ENCODE results near the gene DOCK3.

DNA sequence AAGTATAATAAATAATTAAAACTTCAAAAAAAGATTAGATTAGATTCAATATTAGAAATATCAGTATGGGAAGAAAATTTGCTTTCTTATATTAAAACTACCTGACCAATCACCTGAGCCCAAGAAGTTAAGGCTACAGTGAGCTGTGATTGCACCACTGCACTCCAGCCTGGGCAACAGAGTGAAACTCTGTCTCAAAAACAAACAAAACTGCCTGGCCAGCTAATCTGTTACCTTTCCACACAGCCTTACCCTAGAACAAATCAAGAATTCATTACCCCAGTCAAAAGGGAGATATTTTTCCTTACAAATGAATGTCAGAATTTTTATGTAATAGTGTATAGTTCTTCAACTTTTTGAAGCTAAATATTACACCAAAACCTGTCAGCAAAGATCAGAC, 593.4 kb downstream of the DOCK3 start:
- TF ChIP-seq YY1 (IDR thresholded peaks at IDR 0.05) (no peak), TAF1 (conservative IDR thresholded peaks at IDR 0.05) (no peak), HNF4G (IDR thresholded peaks at IDR 0.05) (no peak), JUND (IDR thresholded peaks at IDR 0.05) (no peak), RAD21 (IDR thresholded peaks at IDR 0.05) (no peak), GABPA (IDR thresholded peaks at IDR 0.05 in 1 of 2, conservative IDR thresholded peaks at IDR 0.05 in 1 of 2) (no peak), RXRA (IDR thresholded peaks at IDR 0.05) (no peak), SP1 (IDR thresholded peaks at IDR 0.05) (no peak), EGR1 (IDR thresholded peaks at IDR 0.05; ENCODE audit: low read depth in 2 of 2) (no peak)
- TF ChIP-seq, protein P1, sequence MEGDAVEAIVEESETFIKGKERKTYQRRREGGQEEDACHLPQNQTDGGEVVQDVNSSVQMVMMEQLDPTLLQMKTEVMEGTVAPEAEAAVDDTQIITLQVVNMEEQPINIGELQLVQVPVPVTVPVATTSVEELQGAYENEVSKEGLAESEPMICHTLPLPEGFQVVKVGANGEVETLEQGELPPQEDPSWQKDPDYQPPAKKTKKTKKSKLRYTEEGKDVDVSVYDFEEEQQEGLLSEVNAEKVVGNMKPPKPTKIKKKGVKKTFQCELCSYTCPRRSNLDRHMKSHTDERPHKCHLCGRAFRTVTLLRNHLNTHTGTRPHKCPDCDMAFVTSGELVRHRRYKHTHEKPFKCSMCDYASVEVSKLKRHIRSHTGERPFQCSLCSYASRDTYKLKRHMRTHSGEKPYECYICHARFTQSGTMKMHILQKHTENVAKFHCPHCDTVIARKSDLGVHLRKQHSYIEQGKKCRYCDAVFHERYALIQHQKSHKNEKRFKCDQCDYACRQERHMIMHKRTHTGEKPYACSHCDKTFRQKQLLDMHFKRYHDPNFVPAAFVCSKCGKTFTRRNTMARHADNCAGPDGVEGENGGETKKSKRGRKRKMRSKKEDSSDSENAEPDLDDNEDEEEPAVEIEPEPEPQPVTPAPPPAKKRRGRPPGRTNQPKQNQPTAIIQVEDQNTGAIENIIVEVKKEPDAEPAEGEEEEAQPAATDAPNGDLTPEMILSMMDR (IDR thresholded peaks at IDR 0.05; ENCODE audit: low read depth, low read length, missing input control), result no peak
- TF ChIP-seq, protein P2, sequence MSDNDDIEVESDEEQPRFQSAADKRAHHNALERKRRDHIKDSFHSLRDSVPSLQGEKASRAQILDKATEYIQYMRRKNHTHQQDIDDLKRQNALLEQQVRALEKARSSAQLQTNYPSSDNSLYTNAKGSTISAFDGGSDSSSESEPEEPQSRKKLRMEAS (IDR thresholded peaks at IDR 0.05), result no peak
- TF ChIP-seq, protein P3, sequence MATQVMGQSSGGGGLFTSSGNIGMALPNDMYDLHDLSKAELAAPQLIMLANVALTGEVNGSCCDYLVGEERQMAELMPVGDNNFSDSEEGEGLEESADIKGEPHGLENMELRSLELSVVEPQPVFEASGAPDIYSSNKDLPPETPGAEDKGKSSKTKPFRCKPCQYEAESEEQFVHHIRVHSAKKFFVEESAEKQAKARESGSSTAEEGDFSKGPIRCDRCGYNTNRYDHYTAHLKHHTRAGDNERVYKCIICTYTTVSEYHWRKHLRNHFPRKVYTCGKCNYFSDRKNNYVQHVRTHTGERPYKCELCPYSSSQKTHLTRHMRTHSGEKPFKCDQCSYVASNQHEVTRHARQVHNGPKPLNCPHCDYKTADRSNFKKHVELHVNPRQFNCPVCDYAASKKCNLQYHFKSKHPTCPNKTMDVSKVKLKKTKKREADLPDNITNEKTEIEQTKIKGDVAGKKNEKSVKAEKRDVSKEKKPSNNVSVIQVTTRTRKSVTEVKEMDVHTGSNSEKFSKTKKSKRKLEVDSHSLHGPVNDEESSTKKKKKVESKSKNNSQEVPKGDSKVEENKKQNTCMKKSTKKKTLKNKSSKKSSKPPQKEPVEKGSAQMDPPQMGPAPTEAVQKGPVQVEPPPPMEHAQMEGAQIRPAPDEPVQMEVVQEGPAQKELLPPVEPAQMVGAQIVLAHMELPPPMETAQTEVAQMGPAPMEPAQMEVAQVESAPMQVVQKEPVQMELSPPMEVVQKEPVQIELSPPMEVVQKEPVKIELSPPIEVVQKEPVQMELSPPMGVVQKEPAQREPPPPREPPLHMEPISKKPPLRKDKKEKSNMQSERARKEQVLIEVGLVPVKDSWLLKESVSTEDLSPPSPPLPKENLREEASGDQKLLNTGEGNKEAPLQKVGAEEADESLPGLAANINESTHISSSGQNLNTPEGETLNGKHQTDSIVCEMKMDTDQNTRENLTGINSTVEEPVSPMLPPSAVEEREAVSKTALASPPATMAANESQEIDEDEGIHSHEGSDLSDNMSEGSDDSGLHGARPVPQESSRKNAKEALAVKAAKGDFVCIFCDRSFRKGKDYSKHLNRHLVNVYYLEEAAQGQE (IDR thresholded peaks at IDR 0.05), result no peak
- TF ChIP-seq, protein P4, sequence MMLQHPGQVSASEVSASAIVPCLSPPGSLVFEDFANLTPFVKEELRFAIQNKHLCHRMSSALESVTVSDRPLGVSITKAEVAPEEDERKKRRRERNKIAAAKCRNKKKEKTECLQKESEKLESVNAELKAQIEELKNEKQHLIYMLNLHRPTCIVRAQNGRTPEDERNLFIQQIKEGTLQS (IDR thresholded peaks at IDR 0.05), result no peak

All from liver (tissue), 3 donors.